GM18870 (cell line): ENCODE measurements around the gene PLB1.

Experiments
- ATAC-seq: cut with Tn5 transposase; IDR thresholded peaks from one replicate; pipeline ENCODE4 v1.9.1; 2021; ENCODE audit warnings: moderate library complexity; ENCODE audit not compliant: unreplicated experiment

PLB1 gene

GRCh38 chr2:28493636-28494035 is 2.2 kb upstream of the PLB1 start:
- ATAC-seq: no peak

DNA sequence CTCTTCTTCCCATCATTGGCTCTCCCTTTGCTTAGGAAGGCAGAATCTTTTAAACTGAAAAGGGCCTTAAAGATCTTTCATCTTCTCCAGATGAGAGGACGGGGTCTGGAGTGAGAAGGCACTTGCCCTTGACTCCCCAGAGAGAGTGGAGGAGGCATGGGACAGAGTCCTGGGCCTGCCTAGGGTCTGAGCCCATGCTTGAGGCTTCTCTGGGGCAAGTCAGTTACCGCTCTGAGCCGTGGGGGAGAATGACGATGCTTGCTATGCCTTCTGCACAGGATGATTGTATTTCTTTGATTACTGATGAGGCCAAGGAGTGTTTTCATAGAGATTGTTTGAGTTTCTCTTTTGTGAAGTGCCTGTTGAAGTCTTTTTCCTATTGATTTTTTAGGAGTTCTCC is 921 bp downstream of the PLB1 start:
- ATAC-seq: no peak

DNA sequence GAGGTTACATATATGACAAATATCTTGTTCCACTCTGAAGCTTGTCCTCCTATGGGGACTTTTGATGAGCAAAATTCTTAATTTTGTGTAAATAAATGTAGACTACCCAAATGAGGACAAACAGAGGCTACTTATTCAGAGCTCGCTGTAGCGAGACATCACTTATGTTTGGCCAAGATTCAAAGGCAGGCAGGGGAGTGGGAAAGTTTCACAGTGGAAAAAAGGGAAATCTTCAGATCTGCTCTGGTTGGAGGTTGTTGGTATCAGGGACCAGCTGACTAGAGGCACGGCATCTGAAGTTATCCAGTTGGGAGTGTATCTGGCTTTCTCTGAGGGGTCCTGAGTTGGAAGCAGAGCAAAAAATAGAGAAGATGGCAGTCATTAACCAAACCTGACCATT is 1.3 kb downstream of the PLB1 start:
- no peak for ATAC-seq

DNA sequence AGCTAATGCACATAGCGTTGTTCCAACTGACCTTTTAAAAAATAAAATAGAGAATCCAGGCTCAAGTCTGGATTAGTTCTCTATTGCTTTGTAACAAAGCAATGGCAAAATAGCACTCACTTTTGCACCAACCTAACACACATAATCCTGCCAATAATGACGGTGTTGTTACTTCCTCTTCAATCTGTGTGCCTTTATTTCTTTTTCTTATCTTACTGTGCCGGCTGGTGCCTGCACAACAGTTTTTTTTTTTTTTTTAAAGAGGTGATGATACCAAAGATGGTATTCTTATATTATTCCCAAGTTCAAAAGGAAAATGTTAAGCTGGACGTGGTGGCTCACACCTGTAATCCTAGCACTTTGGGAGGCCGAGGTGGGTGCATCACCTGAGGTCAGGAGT is 3.4 kb downstream of the PLB1 start:
- ATAC-seq: no peak

- ATAC-seq: no peak
These were observed 9.5 kb downstream of the PLB1 start for GRCh38 chr2:28505361-28505760.

- no peak for ATAC-seq
These were observed 10.5 kb downstream of the PLB1 start for GRCh38 chr2:28506112-28506910.

GRCh38 chr2:28507796-28508764 is 12.2 kb downstream of the PLB1 start:
- no peak for ATAC-seq

GRCh38 chr2:28509361-28509760 is 13.5 kb downstream of the PLB1 start:
- ATAC-seq: no peak

- no peak for ATAC-seq
These were observed 14.3 kb downstream of the PLB1 start for GRCh38 chr2:28510184-28510583.

- ATAC-seq: no peak
These were observed 16.2 kb downstream of the PLB1 start for GRCh38 chr2:28511871-28512606.

DNA sequence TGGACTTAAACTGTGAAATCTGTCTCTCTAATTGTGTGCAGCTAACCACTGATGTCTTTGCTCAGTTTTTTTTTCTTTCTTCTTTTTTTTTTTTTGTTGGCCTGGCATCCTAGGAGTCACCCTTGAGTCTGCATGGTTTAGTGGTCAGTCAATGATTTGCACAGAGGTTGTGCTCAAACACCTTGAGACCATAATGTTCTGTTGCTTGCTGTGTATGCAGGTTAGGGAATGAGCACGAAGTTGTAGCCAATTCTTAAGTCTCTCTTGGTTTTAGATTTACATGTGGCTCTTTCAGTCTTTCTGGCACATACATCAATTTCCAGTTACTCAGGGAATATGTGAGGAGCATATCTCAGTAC is 16.7 kb downstream of the PLB1 start:
- no peak for ATAC-seq

DNA sequence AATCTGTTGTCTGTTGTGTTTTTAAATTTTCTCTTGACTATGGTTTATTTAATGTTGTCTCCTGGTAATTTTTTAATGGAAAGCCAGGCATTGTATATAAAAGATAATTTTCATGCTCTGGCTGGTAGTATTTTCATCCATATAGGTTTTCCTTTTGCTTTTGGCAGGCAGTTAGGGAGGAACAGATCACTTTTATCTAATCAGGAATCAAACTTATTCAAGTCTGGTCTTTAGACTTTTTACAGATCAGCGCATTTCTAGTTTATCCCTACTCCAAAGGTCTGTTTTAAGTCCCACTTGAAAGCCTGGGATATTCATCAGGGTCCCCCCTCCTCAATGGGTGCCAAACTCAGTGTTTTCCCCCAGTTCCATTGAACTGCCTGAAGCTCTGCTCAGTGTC is 17.2 kb downstream of the PLB1 start:
- ATAC-seq: no peak

DNA sequence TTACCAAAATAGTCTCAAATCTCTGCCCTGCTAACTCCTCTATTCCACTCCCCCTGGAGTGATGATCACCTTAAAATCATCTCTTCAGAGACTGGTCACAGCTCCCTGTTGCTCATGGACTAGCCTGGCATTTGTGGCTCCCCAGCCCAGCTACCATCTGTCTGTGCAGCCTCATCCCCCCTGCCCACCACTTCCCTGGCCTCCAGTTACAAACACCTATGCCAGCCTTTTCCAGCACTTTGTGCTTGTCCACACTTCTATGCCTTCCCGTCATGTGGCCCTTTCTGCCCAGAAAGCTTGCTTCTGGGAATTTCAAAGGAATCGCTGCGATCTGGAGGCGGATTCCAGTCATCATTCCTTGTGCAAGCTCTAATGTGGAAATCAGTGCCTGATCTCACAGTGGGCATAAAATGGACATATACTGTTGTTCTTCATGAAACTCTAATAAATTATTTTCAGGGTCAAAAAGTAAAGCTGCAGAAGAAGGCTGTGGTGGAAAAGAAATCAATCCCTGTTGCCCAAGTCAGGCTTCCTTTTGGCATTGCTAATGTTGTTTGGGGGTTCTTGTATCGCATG is 19.4 kb downstream of the PLB1 start:
- ATAC-seq: no peak

DNA sequence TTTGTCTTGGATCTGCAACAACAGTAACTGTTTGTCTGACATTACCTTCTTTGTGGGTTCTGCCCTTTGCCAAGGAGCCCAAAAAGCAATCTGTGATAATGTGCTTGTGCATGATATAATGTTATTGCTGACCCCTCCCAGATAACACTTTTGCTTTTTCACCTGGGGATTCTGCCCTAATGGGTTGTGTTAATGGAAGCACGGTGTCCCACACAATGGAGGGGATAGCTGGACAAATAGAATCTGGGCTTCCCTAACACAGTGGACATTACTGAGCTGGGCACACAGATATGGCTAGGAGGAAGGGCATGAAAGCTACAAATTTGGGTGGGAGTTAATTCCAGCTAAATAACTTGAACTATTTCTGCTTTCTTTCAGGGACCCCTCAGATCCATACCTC is 20.6 kb downstream of the PLB1 start:
- no peak for ATAC-seq

GRCh38 chr2:28516950-28517349 is 21.1 kb downstream of the PLB1 start:
- no peak for ATAC-seq

- ATAC-seq: no peak
These were observed 25.8 kb downstream of the PLB1 start for GRCh38 chr2:28521663-28522062.

- ATAC-seq: no peak
These were observed 26.6 kb downstream of the PLB1 start for GRCh38 chr2:28522481-28522880.

GRCh38 chr2:28523902-28524301 is 28.0 kb downstream of the PLB1 start:
- ATAC-seq: no peak

DNA sequence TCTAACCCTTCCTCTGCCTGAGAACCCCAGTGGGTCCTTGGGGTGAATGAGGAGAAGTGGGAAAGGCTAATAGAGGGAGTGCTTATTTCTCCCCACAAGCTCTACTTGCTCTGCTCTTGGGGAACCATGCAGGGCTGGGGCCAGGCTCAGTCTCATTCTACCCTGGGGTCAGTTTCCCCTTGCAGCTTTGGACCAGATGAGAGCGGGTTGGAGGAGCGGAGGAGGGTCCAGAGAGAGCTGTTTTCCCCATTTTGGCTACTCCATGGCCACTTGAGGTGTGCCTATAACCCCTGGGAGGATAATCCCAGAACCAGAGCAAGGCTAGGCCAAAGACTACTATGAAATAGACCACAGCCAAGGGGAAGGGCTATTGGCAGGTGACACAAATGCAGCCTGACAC is 29.6 kb downstream of the PLB1 start:
- ATAC-seq: no peak

GRCh38 chr2:28526527-28527132 is 30.8 kb downstream of the PLB1 start:
- no peak for ATAC-seq

DNA sequence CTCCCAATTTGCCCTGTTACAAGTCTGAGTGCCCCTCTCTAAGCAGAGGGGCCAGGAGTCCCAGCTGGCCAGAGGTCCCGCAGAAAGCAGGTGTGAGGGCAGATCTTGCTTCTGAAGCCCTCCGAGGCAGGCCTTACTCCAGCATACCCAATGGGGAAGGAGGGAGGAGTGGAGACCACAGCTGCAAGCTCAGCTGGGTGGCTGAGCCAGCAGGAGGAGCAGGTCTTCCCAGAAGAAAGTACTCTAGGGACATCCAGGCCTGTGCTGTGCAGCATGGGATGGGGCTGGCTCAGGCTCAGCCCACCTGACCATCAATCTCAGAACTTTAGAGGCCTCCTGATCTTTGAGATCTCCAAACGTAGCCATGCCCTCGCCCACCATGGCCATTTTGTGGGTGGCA is 31.3 kb downstream of the PLB1 start:
- ATAC-seq: no peak
